HepG2 (cell line): Measurements from ENCODE around the gene SERPINF2. TPM values are rescaled to one million over a fixed set of nuclear protein-coding genes. Genes with fewer than 3 reads are reported as not detected.

Experiments used
- BCLAF1 ChIP-seq: fragments of 450-650 bp; IDR thresholded peaks from 2 replicates; pipeline ENCODE4 v1.6.1; 2017; ENCODE audit warnings: mild to moderate bottlenecking
- DDIT3 ChIP-seq: sonication (generic); formaldehyde crosslinking; IDR thresholded peaks from 2 replicates; pipeline ENCODE4 v1.4.0; 2020; ENCODE audit warnings: mild to moderate bottlenecking, missing genetic modification reagents
- DNMT3B ChIP-seq: conservative IDR thresholded peaks from 2 replicates; pipeline ENCODE4 v1.6.1; 2016; ENCODE audit warnings: missing biosample characterization, control low read depth
- FOXO1 ChIP-seq: sonication (generic); formaldehyde crosslinking; IDR thresholded peaks from 2 replicates; pipeline ENCODE4 v1.4.0; 2020; ENCODE audit warnings: missing genetic modification reagents
- HDAC2 ChIP-seq: sonication (generic); formaldehyde crosslinking; IDR thresholded peaks from 2 replicates; pipeline ENCODE4 v1.4.0; 2020; ENCODE audit warnings: missing genetic modification reagents
- KDM6A ChIP-seq: IDR thresholded peaks from 2 replicates; pipeline ENCODE4 v1.6.1; 2016; ENCODE audit warnings: low read depth
- PHF20 ChIP-seq: sonication (generic); formaldehyde crosslinking; IDR thresholded peaks from 2 replicates; pipeline ENCODE4 v1.5.0; 2020; ENCODE audit warnings: mild to moderate bottlenecking, missing genetic modification reagents
- RCOR2 ChIP-seq: IDR thresholded peaks from 2 replicates; pipeline ENCODE4 v1.6.1; 2016; ENCODE audit warnings: missing biosample characterization, missing genetic modification reagents
- SOX13 ChIP-seq, 3 experiments: fragments of 450-650 bp in 1 of 3; sonication (generic) in 1 of 3; formaldehyde crosslinking in 1 of 3; IDR thresholded peaks in 2 of 3; conservative IDR thresholded peaks in 1 of 3; 2 replicates each; pipeline versions ENCODE4 v1.5.0 to v1.6.1; 2016 to 2020; ENCODE audit warnings: antibody characterized with exemption in 1 of 3, mild to moderate bottlenecking in 1 of 3, missing compliant biosample characterization in 1 of 3, missing genetic modification reagents in 1 of 3, moderate library complexity in 1 of 3
- YEATS4 ChIP-seq: sonication (generic); formaldehyde crosslinking; IDR thresholded peaks from 2 replicates; pipeline ENCODE4 v1.4.0; 2020; ENCODE audit warnings: missing genetic modification reagents, borderline replicate concordance
- ZBTB14 ChIP-seq: sonication (generic); formaldehyde crosslinking; IDR thresholded peaks from 2 replicates; pipeline ENCODE4 v1.4.0; 2020; ENCODE audit warnings: missing genetic modification reagents
- ZNF407 ChIP-seq: sonication (generic); formaldehyde crosslinking; IDR thresholded peaks from one replicate; pipeline ENCODE4 v1.5.1; 2020; ENCODE audit warnings: mild to moderate bottlenecking, missing genetic modification reagents; ENCODE audit errors: not compliant biosample characterization
- polyA plus RNA-seq, 8 experiments: library from polyadenylated mRNA; depleted of rRNA in 3 of 8; stranded (reverse) in 7 of 8; unstranded in 1 of 8; fragments of >200 nt; fragmentation: Illumina TruSeq in 4 of 8; extraction: Trizol in 4 of 8; gene quantifications; 2 replicates each; pipeline versions ENCODE4 v1.2.1 to v1.2.3, GENCODE V29; 2011 to 2016; ENCODE audit warnings: low read depth in 4 of 8, missing spikeins in 1 of 8, mixed read lengths in 1 of 8; ENCODE audit not compliant: insufficient read depth in 1 of 8
- total RNA-seq, 5 experiments: library from RNA; depleted of rRNA; stranded (reverse); fragments of >200 nt; fragmentation: Illumina TruSeq; extraction: Trizol; gene quantifications; 2 replicates each; pipeline ENCODE4 v1.2.3, GENCODE V29; 2016; ENCODE audit warnings: low read depth in 1 of 5

The SERPINF2 gene
- total and polyA plus RNA-seq, 2 of the 13 experiments (the other 11 are each of a cell fraction or from before 2014, with no cell fraction given) = 309 to 548 TPM

GRCh38 chr17:1735834-1736347 lies 6.8 kb upstream of the SERPINF2 start (continued):
- no peak for TF ChIP-seq ZBTB14 (CRISPR knock-in tag)
- no peak for TF ChIP-seq DDIT3 (CRISPR knock-in tag)
- TF ChIP-seq KDM6A (CRISPR knock-in tag) = no peak
- no peak; the same call in 1 of the 2 replicates for TF ChIP-seq YEATS4 (CRISPR knock-in tag)
- TF ChIP-seq BCLAF1 = no peak
- no peak; the same call in 1 of the 2 replicates for TF ChIP-seq FOXO1 (CRISPR knock-in tag)
- TF ChIP-seq RCOR2 (CRISPR knock-in tag) = no peak
- TF ChIP-seq HDAC2 (CRISPR knock-in tag) = no peak
- no peak for TF ChIP-seq SOX13 (IDR thresholded peaks at IDR 0.05)
- TF ChIP-seq SOX13 (CRISPR knock-in tag; conservative IDR thresholded peaks at IDR 0.05 in 1 of 2, IDR thresholded peaks at IDR 0.05 in 1 of 2) = no peak
- no peak for TF ChIP-seq DNMT3B (CRISPR knock-in tag)
- TF ChIP-seq ZNF407 (CRISPR knock-in tag) = no peak
- TF ChIP-seq PHF20 (CRISPR knock-in tag) = no peak
